ENCODE data around the gene CYP2J2.

DNA sequence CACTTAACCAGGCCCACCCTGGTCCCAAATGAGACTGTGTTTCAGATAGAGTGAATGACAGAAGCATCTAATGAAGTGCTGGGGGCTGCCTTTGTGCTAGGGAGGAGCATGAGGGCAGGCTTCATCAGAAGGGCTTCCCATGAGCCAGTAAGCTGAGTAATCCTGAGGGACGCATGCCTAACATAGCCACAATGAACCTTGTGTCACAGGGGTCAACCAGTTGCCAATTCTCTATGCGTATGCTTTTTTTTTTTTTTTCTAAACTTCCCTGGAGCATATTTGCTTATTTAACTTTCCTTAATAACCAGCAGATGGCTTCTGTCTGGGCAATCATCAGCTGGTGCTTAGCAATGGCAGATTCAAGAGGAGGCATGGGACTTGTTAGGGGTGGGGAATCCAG, 25.5 kb upstream of the CYP2J2 start:
- TF ChIP-seq, protein P1, sequence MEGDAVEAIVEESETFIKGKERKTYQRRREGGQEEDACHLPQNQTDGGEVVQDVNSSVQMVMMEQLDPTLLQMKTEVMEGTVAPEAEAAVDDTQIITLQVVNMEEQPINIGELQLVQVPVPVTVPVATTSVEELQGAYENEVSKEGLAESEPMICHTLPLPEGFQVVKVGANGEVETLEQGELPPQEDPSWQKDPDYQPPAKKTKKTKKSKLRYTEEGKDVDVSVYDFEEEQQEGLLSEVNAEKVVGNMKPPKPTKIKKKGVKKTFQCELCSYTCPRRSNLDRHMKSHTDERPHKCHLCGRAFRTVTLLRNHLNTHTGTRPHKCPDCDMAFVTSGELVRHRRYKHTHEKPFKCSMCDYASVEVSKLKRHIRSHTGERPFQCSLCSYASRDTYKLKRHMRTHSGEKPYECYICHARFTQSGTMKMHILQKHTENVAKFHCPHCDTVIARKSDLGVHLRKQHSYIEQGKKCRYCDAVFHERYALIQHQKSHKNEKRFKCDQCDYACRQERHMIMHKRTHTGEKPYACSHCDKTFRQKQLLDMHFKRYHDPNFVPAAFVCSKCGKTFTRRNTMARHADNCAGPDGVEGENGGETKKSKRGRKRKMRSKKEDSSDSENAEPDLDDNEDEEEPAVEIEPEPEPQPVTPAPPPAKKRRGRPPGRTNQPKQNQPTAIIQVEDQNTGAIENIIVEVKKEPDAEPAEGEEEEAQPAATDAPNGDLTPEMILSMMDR (IDR thresholded peaks at IDR 0.05): no peak
- no peak for TF ChIP-seq POLR2A (IDR thresholded peaks at IDR 0.05)
